HepG2 (cell line): ENCODE measurements around the gene CERS6.

Experiments used
- EZH2 ChIP-seq: conservative IDR thresholded peaks from 2 replicates; pipeline ENCODE4 v1.6.1; 2012; ENCODE audit warnings: mild to moderate bottlenecking, low read depth, low read length, moderate library complexity
- GATAD2A ChIP-seq: IDR thresholded peaks from 2 replicates; pipeline ENCODE4 v1.6.1; 2016
- LRRFIP1 ChIP-seq: sonication (generic); formaldehyde crosslinking; conservative IDR thresholded peaks from 2 replicates; pipeline ENCODE4 v1.4.0; 2020; ENCODE audit warnings: missing genetic modification reagents
- ZNF740 ChIP-seq: sonication (generic); formaldehyde crosslinking; IDR thresholded peaks from 2 replicates; pipeline ENCODE4 v1.4.0; 2020; ENCODE audit warnings: missing genetic modification reagents

- TF ChIP-seq EZH2 = no peak
- no peak for TF ChIP-seq GATAD2A (CRISPR knock-in tag)
- no peak for TF ChIP-seq ZNF740
- TF ChIP-seq LRRFIP1 (CRISPR knock-in tag) = no peak
Measured at GRCh38 chr2:168459256-168459655, 3.2 kb downstream of the CERS6 start.
